NCI-H524 (cell line): ENCODE results near the gene RPP25.

Experiments
- DNase-seq, 2 experiments: peaks; one replicate each; lab custom pipeline; 2025; lab: John Stamatoyannopoulos, UW

The RPP25 gene

GRCh38 chr15:74962671-74963070 is 6.1 kb upstream of the RPP25 start:
- no peak for DNase-seq

GRCh38 chr15:74962219-74962618 is 5.6 kb upstream of the RPP25 start:
- DNase-seq = no peak

GRCh38 chr15:74961616-74962015 is 5.0 kb upstream of the RPP25 start:
- DNase-seq = no peak

- no peak for DNase-seq
These were observed 4.5 kb upstream of the RPP25 start for GRCh38 chr15:74960995-74961588.

GRCh38 chr15:74960286-74960685 is 3.7 kb upstream of the RPP25 start:
- no peak for DNase-seq

GRCh38 chr15:74959586-74959939 is 3.0 kb upstream of the RPP25 start:
- DNase-seq = no peak

GRCh38 chr15:74958908-74959585 is 2.5 kb upstream of the RPP25 start:
- DNase-seq = peak; percentile 18 to 58

- DNase-seq = peak; percentile 92 to 93
These were observed 1.8 kb upstream of the RPP25 start for GRCh38 chr15:74958320-74958907.

- DNase-seq = peak in 1 of 2 experiments; percentile 66
These were observed 984 bp upstream of the RPP25 start for GRCh38 chr15:74957476-74958035.

GRCh38 chr15:74955796-74956647 is 550 bp downstream of the RPP25 start:
- DNase-seq = peak; percentile 60 to 68

- no peak for DNase-seq
These were observed 1.6 kb downstream of the RPP25 start for GRCh38 chr15:74955017-74955416.

GRCh38 chr15:74954515-74954914 is 2.1 kb downstream of the RPP25 start:
- peak; percentile 15 to 39 for DNase-seq

GRCh38 chr15:74951006-74951405 is 5.6 kb downstream of the RPP25 start:
- DNase-seq = no peak

- DNase-seq = peak; percentile 68 to 86
These were observed 6.3 kb downstream of the RPP25 start for GRCh38 chr15:74950078-74950908.

GRCh38 chr15:74937590-74938371 is 18.8 kb downstream of the RPP25 start, which contains the start of gene COX5A:
Gene COX5A, minus strand, starts transcription at chr15:74938073. Its CDS starts 59 bp downstream, at chr15:74938014.
- DNase-seq = peak; percentile 91 to 97

GRCh38 chr15:74937272-74937589 is 19.3 kb downstream of the RPP25 start:
- peak in 1 of 2 experiments; percentile 40 for DNase-seq

GRCh38 chr15:74935193-74935592 is 21.4 kb downstream of the RPP25 start:
- DNase-seq = peak; percentile 16 to 55

- DNase-seq = no peak
These were observed 23.0 kb downstream of the RPP25 start for GRCh38 chr15:74933573-74933972.

GRCh38 chr15:74928771-74929198 is 27.8 kb downstream of the RPP25 start:
- DNase-seq = no peak

- no peak for DNase-seq
These were observed 32.0 kb downstream of the RPP25 start for GRCh38 chr15:74924525-74924924.
